ENCODE measurements around the gene GNG12. TPM values are rescaled to one million over a fixed set of nuclear protein-coding genes. Genes with fewer than 3 reads are reported as not detected.

GNG12 gene
- polyA plus RNA-seq, 1 experiment = 185 TPM

DNA sequence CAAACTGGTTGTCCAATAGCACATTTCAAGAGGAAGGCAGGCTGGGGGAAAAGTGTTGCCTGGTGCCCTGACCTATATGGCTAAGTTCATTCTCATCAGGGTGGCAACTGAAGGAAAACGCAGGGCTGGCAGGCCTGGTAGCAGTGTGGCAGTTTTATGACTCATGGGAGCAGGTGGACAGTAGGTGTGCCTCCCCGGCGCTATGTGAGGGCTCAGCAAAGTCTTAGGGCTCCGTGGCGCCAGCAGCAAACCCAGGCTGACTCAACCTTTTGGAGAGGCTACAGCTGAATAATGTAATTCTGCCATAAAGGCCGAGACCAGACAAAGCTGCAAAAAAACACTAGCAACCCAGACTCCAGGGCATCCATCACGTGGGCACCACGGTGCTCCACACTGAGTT is 124.7 kb downstream of the GNG12 start:
- H3K27ac ChIP-seq (ENCODE audit: low read depth, low read length) = no peak overlapping the region
- CTCF ChIA-PET = interaction anchor here (1.2 kb wide), 1 partner anchor 52 kb away, joined by 3 read pairs; no protein-coding TSS in a partner anchor
- TF ChIP-seq CTCF (IDR thresholded peaks at IDR 0.05; ENCODE audit: low read depth, low read length) = no peak
- no peaks in the 10 kb centered on the region for H3K9me3 ChIP-seq (ENCODE audit: control insufficient read depth, insufficient read depth, low read length)
- DNase-seq (ENCODE audit: low read depth, low spot score) = no peak
- H3K27me3 ChIP-seq (ENCODE audit: control insufficient read depth, insufficient read depth, low read length) = no peaks in the 10 kb centered on the region
- H3K4me3 ChIP-seq (ENCODE audit: low read depth, low read length) = no peak overlapping the region
- POLR2A ChIA-PET = no interaction called here

GRCh38 chr1:67705735-67706453 is 127.4 kb downstream of the GNG12 start:
- H3K27ac ChIP-seq (ENCODE audit: low read depth, low read length) = no peak overlapping the region
- no peak overlapping the region for H3K4me3 ChIP-seq (ENCODE audit: low read depth, low read length)
- no peak for DNase-seq (ENCODE audit: low read depth, low spot score)
- H3K9me3 ChIP-seq (ENCODE audit: control insufficient read depth, insufficient read depth, low read length) = no peaks in the 10 kb centered on the region
- no peak for TF ChIP-seq CTCF (IDR thresholded peaks at IDR 0.05; ENCODE audit: low read depth, low read length)
- CTCF ChIA-PET = interaction anchor here (1.4 to 4.1 kb wide), 2 partner anchors 55 to 144 kb away, joined by 3 to 27 read pairs; no protein-coding TSS in a partner anchor
- POLR2A ChIA-PET = no interaction called here
- H3K27me3 ChIP-seq (ENCODE audit: control insufficient read depth, insufficient read depth, low read length) = no peaks in the 10 kb centered on the region

GRCh38 chr1:67704351-67704750 is 128.9 kb downstream of the GNG12 start:
- CTCF ChIA-PET = interaction anchor here (1.2 to 4.1 kb wide), 4 partner anchors 13 to 172 kb away, joined by 3 to 27 read pairs (median 6); no protein-coding TSS in a partner anchor
- Histone ChIP-seq H3K27ac (ENCODE audit: low read depth, low read length) (no peak overlapping the region), H3K4me3 (ENCODE audit: low read depth, low read length) (no peak overlapping the region), H3K27me3 (ENCODE audit: control insufficient read depth, insufficient read depth, low read length) (no peaks in the 10 kb centered on the region), H3K9me3 (ENCODE audit: control insufficient read depth, insufficient read depth, low read length) (no peaks in the 10 kb centered on the region)
- no peak for DNase-seq (ENCODE audit: low read depth, low spot score)
- POLR2A ChIA-PET = no interaction called here
- TF ChIP-seq CTCF (IDR thresholded peaks at IDR 0.05; ENCODE audit: low read depth, low read length) = no peak

DNA sequence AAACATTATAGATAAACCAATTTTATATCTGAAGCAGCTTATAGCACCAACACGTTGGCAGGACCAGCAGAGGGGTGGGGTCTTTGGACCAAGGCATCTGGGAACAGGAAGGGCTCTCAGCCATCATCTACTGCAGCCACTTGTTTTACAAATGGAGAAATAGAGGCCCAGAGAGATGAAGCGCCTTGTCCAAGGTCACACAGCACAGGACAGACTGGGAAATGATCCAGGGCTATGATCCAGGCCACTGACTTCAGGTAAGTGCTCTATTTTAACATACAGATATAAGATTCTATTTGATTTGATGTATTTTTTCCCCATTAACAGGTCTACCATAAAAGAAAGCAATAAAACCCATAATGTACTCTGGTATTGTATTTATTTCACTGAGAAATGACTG is 131.4 kb downstream of the GNG12 start:
- CTCF ChIA-PET = interaction anchor here (0.6 to 4.1 kb wide), 4 partner anchors 59 to 169 kb away, joined by 3 to 27 read pairs (median 4); no protein-coding TSS in a partner anchor
- TF ChIP-seq CTCF (IDR thresholded peaks at IDR 0.05; ENCODE audit: low read depth, low read length) = no peak
- no peak for DNase-seq (ENCODE audit: low read depth, low spot score)
- H3K27me3 ChIP-seq (ENCODE audit: control insufficient read depth, insufficient read depth, low read length) = no peaks in the 10 kb centered on the region
- H3K27ac ChIP-seq (ENCODE audit: low read depth, low read length) = no peak overlapping the region
- no peaks in the 10 kb centered on the region for H3K9me3 ChIP-seq (ENCODE audit: control insufficient read depth, insufficient read depth, low read length)
- POLR2A ChIA-PET = interaction anchor here (0.7 kb wide), 1 partner anchor 17 kb away, joined by 4 read pairs; the partner anchor contains the start of gene GADD45A
- no peak overlapping the region for H3K4me3 ChIP-seq (ENCODE audit: low read depth, low read length)

DNA sequence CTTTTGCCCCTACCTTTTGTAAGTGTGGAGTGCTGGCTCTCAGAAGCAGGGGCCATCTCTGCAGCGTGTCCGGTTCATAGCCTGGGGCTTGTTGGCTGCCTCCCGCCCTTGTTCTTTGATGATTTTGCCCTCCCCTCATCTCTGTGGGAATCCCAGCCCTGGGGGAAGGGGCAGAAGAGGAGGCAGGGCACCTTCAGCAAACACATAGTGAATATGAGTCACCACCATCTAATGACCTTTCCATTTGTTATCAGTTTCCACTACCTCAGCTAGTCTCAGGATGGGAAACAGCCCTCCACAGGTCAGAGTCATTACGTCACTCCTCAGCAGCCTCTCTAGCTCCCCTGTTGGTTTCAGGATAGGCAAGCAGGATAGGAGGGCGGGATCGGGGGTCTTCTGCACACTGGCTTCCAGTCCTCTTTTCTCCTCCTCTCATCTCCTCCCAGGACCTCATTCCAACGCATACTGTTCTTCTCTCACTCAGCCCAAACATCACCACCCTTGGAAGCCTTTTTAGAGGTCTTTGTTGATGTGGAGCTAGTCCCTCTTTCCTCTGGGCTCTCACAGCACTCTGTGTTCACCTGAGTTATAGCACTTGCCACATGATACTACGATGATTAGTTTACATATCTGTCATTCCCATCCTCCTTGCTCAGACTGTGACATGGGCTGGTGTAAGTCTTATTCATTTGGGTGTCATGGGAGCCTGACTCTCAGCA is 132.4 kb downstream of the GNG12 start:
- POLR2A ChIA-PET = no interaction called here
- no peak overlapping the region for H3K4me3 ChIP-seq (ENCODE audit: low read depth, low read length)
- peak; percentile 37 for TF ChIP-seq CTCF (IDR thresholded peaks at IDR 0.05; ENCODE audit: low read depth, low read length)
- no peaks in the 10 kb centered on the region for H3K27me3 ChIP-seq (ENCODE audit: control insufficient read depth, insufficient read depth, low read length)
- no peaks in the 10 kb centered on the region for H3K9me3 ChIP-seq (ENCODE audit: control insufficient read depth, insufficient read depth, low read length)
- peak overlapping the region; percentile 32 for H3K27ac ChIP-seq (ENCODE audit: low read depth, low read length)
- CTCF ChIA-PET = interaction anchor here (1.5 kb wide), 1 partner anchor 168 kb away, joined by 4 read pairs; no protein-coding TSS in a partner anchor
- no peak for DNase-seq (ENCODE audit: low read depth, low spot score)

Data from AG04450 (cell line).